ENCODE data around the gene HORMAD1. TPM values are rescaled to one million over a fixed set of nuclear protein-coding genes. Genes with fewer than 3 reads are reported as not detected.
A peak's percentile ranks its signal among the peaks of the same experiment; 100 is the strongest.
"Not testable (repeated sequence)": the region's sequence is repeated elsewhere in the genome, so short reads cannot be mapped to it uniquely, and the experiment has no call there.

The HORMAD1 gene
- polyA plus RNA-seq, 6 donors from 2014 or later = 0.56 TPM; not detected in 5

DNA sequence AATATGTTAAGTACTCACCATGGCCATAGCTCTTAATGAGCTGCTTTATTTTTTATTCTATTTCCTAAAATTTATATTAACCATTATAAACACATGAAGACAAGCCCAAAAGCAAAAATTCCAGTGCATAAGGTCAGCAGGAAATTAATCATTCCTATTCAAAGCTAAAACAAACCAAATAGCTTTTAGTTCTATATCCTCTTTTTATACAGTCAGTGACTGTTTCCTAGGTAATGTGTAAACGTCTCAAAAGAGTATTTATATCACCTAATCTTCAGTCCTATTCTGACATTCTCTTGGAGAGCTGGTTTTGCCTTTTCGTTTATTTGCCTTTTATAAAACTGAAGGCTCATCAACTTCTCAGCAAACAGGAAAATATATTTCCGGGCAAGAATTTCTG is 28.0 kb downstream of the HORMAD1 start:
- Mint-ChIP-seq H3K9me3 (no peaks in the 10 kb centered on the region), H3K27me3 (no peaks in the 10 kb centered on the region), H3K4me1 (peaks cover 22% of the 10 kb centered on the region in 3 donors), H3K4me3 (no peak overlapping the region), H3K27ac (peak overlapping the region in 2 of 6 donors; percentile 20 to 21), H3K36me3 (peaks cover 13 to 23% of the 10 kb centered on the region in 2 donors)
- DNase-seq = no peak
- ATAC-seq (ENCODE audit: low read depth in 2 of 2) = no peak

DNA sequence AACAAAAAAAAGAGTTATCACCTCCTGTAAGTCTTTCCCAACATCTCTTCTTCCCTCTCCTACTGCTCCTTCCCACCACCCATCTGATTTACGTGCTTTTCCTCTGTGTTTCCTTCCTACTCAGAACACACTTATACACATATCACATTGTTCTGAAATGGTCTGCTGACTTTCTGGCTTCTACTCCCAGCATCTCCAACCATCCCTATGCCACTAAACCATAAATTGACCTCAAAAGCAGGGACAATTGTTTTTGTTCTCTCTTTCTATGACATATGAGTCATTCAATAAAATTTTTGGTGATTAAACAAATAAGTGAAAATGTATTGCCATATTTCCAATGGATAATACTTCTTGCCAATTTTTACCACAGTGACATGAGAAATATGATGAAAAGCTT is 31.9 kb downstream of the HORMAD1 start:
- H3K27me3 Mint-ChIP-seq = no peaks in the 10 kb centered on the region
- H3K9me3 Mint-ChIP-seq = no peaks in the 10 kb centered on the region
- ATAC-seq (ENCODE audit: low read depth in 2 of 2) (no peak), DNase-seq (no peak)
- peak overlapping the region in 4 of 6 donors; percentile 8 to 83 (median 16) for H3K27ac Mint-ChIP-seq
- H3K4me1 Mint-ChIP-seq = peaks cover 7 to 16% (median 9%) of the 10 kb centered on the region in 3 donors
- H3K4me3 Mint-ChIP-seq = no peak overlapping the region
- peaks cover 13 to 15% of the 10 kb centered on the region in 2 donors for H3K36me3 Mint-ChIP-seq

GRCh38 chr1:150686275-150686674 is 34.4 kb downstream of the HORMAD1 start:
- H3K9me3 Mint-ChIP-seq = no peaks in the 10 kb centered on the region
- H3K27me3 Mint-ChIP-seq = no peaks in the 10 kb centered on the region
- H3K27ac Mint-ChIP-seq = peak overlapping the region in 3 of 6 donors; percentile 12 to 82 (median 24)
- H3K36me3 Mint-ChIP-seq = peaks cover 5 to 15% of the 10 kb centered on the region in 2 donors
- H3K4me1 Mint-ChIP-seq = peaks cover 10 to 18% (median 12%) of the 10 kb centered on the region in 3 donors
- no peak overlapping the region for H3K4me3 Mint-ChIP-seq
- DNase-seq (no peak), ATAC-seq (ENCODE audit: low read depth in 2 of 2) (no peak)

GRCh38 chr1:150683914-150684313 is 36.8 kb downstream of the HORMAD1 start:
- Mint-ChIP-seq H3K4me3 (peak overlapping the region in 1 of 8 donors; percentile 15), H3K36me3 (peaks cover 0 to 6% of the 10 kb centered on the region in 2 donors), H3K27ac (peak overlapping the region in 5 of 6 donors; percentile 5 to 92 (median 77)), H3K4me1 (peaks cover 8 to 12% (median 11%) of the 10 kb centered on the region in 3 donors), H3K27me3 (no peaks in the 10 kb centered on the region), H3K9me3 (no peaks in the 10 kb centered on the region)
- DNase-seq (peak; percentile 7), ATAC-seq (ENCODE audit: low read depth in 2 of 2) (peak; percentile 39 to 80)

- H3K27me3 Mint-ChIP-seq = no peaks in the 10 kb centered on the region
- H3K36me3 Mint-ChIP-seq = peaks cover 0 to 5% of the 10 kb centered on the region in 2 donors
- H3K4me3 Mint-ChIP-seq = no peak overlapping the region
- no peak overlapping the region for H3K27ac Mint-ChIP-seq
- DNase-seq (no peak), ATAC-seq (ENCODE audit: low read depth in 2 of 2) (no peak)
- H3K9me3 Mint-ChIP-seq = no peaks in the 10 kb centered on the region
- peaks cover 4 to 7% (median 5%) of the 10 kb centered on the region in 3 donors for H3K4me1 Mint-ChIP-seq
Measured at GRCh38 chr1:150678988-150679387, 41.7 kb downstream of the HORMAD1 start.

DNA sequence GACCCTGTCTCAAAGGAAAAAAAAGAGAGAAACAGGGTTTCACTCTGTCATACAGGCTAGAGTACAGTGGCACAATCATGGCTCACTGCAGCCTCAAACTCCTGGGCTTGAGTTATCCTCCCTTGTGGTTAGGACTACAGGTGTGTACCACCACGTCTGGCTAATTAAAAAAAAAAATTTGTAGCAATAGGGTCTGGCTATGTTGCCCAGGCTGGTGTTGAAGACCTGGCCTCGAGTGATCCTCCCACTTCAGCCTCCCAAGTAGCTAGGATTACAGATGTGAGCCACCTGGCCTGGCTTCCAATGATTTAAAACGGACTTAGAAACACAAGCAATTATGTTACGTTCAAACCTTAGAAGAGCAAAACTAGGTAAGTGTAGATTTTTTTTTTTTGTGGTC is 45.8 kb downstream of the HORMAD1 start:
- Mint-ChIP-seq H3K4me1 (peaks cover 0 to 3% (median 0%) of the 10 kb centered on the region in 3 donors), H3K27ac (no peak overlapping the region)

DNA sequence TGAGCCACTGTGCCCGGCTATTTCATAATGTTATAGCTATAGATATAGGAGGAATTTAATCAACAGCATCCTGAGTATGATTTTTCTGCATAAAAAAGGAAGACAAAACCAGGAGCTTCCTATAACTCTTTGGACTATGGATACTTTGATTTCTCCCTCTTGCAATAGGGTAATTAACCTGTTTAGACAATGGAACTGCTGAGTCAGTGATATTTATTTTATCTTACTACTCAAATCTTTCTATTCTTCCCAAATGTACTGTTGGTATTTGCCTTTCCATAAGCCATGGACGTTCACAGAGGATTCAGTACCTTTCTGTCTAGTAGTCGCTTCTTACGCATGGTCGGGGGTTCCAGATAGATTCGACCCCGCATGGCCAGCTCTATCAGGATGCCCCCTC is 57.4 kb downstream of the HORMAD1 start:
- H3K27me3 Mint-ChIP-seq = no peaks in the 10 kb centered on the region
- H3K9me3 Mint-ChIP-seq = no peaks in the 10 kb centered on the region
- H3K27ac Mint-ChIP-seq = peak overlapping the region in 1 of 6 donors; percentile 48
- peaks cover 4 to 12% (median 10%) of the 10 kb centered on the region in 3 donors for H3K4me1 Mint-ChIP-seq
- H3K4me3 Mint-ChIP-seq = no peak overlapping the region
- DNase-seq (no peak), ATAC-seq (ENCODE audit: low read depth in 2 of 2) (no peak)
- peaks cover 16 to 26% of the 10 kb centered on the region in 2 donors for H3K36me3 Mint-ChIP-seq

More for the DNA sequence above, 45.8 kb downstream of the HORMAD1 start:
- no peak overlapping the region for H3K4me3 Mint-ChIP-seq
- DNase-seq (no peak), ATAC-seq (ENCODE audit: low read depth in 2 of 2) (no peak)
- H3K36me3 Mint-ChIP-seq = peaks cover 0 to 5% of the 10 kb centered on the region in 2 donors
- H3K27me3 Mint-ChIP-seq = no peaks in the 10 kb centered on the region
- H3K9me3 Mint-ChIP-seq = no peaks in the 10 kb centered on the region

- Mint-ChIP-seq H3K4me3 (no peak overlapping the region), H3K27me3 (no peaks in the 10 kb centered on the region), H3K36me3 (peaks cover 16 to 26% of the 10 kb centered on the region in 2 donors), H3K27ac (peak overlapping the region in 2 of 6 donors; percentile 2 to 94), H3K4me1 (peaks cover 4 to 12% (median 10%) of the 10 kb centered on the region in 3 donors), H3K9me3 (no peaks in the 10 kb centered on the region)
- DNase-seq = no peak
- no peak for ATAC-seq (ENCODE audit: low read depth in 2 of 2)
Measured at GRCh38 chr1:150662811-150663210, 57.9 kb downstream of the HORMAD1 start.

GRCh38 chr1:150661156-150661555 is 59.5 kb downstream of the HORMAD1 start:
- Mint-ChIP-seq H3K27ac (no peak overlapping the region), H3K4me1 (peaks cover 4 to 12% (median 10%) of the 10 kb centered on the region in 3 donors), H3K27me3 (no peaks in the 10 kb centered on the region), H3K4me3 (no peak overlapping the region), H3K9me3 (no peaks in the 10 kb centered on the region), H3K36me3 (peaks cover 16 to 26% of the 10 kb centered on the region in 2 donors)
- ATAC-seq (ENCODE audit: low read depth in 2 of 2) (no peak), DNase-seq (no peak)

DNA sequence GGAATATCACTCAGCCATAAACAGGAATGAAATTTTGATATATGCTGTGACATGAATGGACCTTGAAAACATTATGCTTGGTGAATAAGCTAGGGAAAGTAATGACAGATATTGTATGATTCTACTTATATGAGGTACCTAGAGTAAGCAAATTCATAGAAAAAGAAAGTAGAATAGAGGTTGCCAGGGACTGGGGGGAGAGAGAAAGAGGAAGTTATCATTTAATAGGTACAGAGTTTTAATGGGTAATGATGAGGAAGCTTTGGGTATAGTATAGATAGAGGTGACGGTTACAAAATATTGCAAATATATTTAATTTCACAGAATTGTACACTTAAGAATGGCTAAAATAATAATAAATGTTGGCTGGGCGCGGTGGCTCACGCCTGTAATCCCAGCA is 60.1 kb downstream of the HORMAD1 start:
- Mint-ChIP-seq H3K4me3 (no peak overlapping the region), H3K27me3 (no peaks in the 10 kb centered on the region), H3K9me3 (no peaks in the 10 kb centered on the region), H3K36me3 (peaks cover 16 to 26% of the 10 kb centered on the region in 2 donors), H3K4me1 (peaks cover 4 to 12% (median 10%) of the 10 kb centered on the region in 3 donors), H3K27ac (peak overlapping the region in 1 of 6 donors; percentile 6)
- ATAC-seq (ENCODE audit: low read depth in 2 of 2) (peak; percentile 51 to 73), DNase-seq (peak; percentile 3)

DNA sequence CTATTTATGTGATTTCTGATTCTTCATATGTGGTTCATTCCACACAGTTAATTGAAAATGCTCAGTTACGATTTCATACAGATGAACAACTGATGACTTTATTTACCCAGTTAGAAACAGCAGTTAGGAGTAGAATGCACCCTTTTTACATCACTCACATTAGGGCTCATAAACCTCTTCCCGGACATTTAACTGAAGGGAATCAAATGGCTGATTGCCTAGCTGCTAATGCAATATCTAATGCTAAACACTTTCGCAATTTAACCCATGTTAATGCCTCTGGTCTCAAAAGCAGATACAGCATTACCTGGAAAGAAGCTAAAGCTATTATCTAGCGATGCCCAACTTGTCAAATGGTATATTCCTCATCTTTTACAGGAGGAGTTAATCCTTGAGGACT is 63.6 kb downstream of the HORMAD1 start:
- H3K36me3 Mint-ChIP-seq = peaks cover 8 to 19% of the 10 kb centered on the region in 2 donors
- not testable (repeated sequence) for ATAC-seq (ENCODE audit: low read depth in 2 of 2); H3K27me3 Mint-ChIP-seq; H3K4me1 Mint-ChIP-seq; H3K27ac Mint-ChIP-seq; DNase-seq; H3K9me3 Mint-ChIP-seq; H3K4me3 Mint-ChIP-seq

DNA sequence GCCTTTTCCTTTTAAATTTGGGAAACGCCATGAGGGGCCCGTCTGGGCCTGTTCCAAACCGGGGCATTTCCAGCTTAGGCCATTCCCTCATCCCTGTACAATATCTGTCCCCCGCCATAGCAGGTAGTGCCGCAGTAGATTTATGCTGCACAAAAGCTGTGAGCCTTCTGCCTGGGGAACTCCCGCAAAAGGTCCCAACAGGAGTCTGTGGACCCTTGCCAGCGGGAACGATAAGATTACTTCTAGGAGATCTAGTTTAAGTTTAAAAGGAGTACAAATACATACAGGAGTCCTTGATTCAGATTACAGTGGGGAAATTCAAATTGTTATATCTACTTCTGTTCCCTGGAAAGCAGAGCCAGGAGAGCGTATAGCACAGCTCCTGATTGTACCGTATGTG is 66.1 kb downstream of the HORMAD1 start:
- not testable (repeated sequence) for H3K36me3 Mint-ChIP-seq; H3K27ac Mint-ChIP-seq; H3K4me1 Mint-ChIP-seq; H3K9me3 Mint-ChIP-seq; DNase-seq; H3K27me3 Mint-ChIP-seq; ATAC-seq (ENCODE audit: low read depth in 2 of 2); H3K4me3 Mint-ChIP-seq

DNA sequence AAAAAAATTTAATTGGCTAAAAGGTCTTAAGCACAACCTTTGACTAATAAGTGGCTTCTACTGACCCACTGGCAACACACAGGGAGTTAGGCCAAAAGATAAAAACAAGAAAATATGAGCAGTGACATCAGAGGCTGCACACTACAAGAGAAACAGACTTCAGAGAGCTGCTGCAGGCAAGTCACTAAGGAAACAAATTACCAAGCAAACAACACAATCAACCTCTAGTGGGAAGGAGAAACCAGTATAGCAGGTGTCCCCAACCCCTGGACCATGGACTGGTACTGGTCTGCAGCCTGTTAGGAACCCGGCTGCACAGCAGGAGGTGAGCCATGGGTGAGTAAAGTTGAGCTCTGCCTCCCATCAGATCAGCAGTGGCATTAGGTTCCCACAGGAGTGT is 70.5 kb downstream of the HORMAD1 start:
- ATAC-seq (ENCODE audit: low read depth in 2 of 2) = no peak
- Mint-ChIP-seq H3K27ac (no peak overlapping the region), H3K27me3 (no peaks in the 10 kb centered on the region), H3K4me3 (no peak overlapping the region), H3K4me1 (peaks cover 0 to 5% (median 3%) of the 10 kb centered on the region in 3 donors), H3K36me3 (peaks cover 12 to 17% of the 10 kb centered on the region in 2 donors), H3K9me3 (no peaks in the 10 kb centered on the region)
- DNase-seq = no peak

GRCh38 chr1:150649441-150650075 is 71.1 kb downstream of the HORMAD1 start:
- peaks cover 0 to 5% (median 3%) of the 10 kb centered on the region in 3 donors for H3K4me1 Mint-ChIP-seq
- H3K27me3 Mint-ChIP-seq = no peaks in the 10 kb centered on the region
- no peak overlapping the region for H3K27ac Mint-ChIP-seq
- peaks cover 12 to 17% of the 10 kb centered on the region in 2 donors for H3K36me3 Mint-ChIP-seq
- H3K9me3 Mint-ChIP-seq = no peaks in the 10 kb centered on the region
- ATAC-seq (ENCODE audit: low read depth in 2 of 2) (no peak), DNase-seq (no peak)
- peak overlapping the region in 1 of 8 donors; percentile 82 for H3K4me3 Mint-ChIP-seq
